NCI-H2227 (cell line): Measurements from ENCODE around the gene CYP26C1.
"Not testable (repeated sequence)": the region's sequence is repeated elsewhere in the genome, so short reads cannot be mapped to it uniquely, and the experiment has no call there.

Experiments used
- DNase-seq: peaks from one replicate; lab custom pipeline; 2025; ENCODE audit not compliant: unreplicated experiment; lab: John Stamatoyannopoulos, UW

CYP26C1 gene

DNA sequence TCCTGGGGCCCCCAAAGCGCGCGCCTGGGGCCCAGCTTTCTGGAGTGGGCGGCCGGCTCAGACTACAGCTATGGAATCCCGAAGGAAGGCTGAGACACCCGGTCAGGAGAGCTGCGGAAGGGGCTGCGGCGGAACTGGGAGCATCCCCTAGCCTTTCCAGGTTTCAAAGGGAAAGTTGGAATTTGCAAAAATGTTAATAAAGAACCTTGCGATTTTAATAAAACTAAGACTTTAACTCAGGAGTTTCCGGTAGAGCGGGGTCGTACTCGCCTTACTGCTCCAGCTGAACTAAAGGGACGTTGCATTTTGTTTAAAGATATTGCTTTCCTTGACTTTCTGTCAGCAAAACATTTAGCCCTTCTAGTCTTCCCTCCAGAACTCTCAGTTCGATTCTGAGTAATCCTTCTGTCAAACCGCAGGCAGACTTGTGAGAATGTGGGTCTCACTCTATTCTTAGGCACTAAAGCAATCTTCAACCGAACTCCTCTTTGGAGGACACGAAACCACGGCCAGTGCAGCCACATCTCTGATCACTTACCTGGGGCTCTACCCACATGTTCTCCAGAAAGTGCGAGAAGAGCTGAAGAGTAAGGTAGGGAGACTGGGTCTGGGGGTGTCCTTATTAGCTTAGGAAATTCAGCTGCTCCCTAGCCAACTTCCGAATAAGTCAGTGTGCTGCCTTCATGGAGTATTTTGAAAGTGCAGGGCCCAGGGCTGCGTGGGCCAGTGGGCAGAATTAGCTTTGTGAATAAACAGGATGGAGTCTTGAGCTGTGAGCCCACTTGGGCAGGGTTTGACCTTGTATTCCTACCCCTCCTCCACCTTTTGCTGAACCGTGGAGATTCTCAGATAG lies 15.0 kb downstream of the CYP26C1 start:
- DNase-seq, result no peak

GRCh38 chr10:93076871-93077270 lies 16.3 kb downstream of the CYP26C1 start:
- DNase-seq, result no peak

- DNase-seq, result no peak
Measured at GRCh38 chr10:93077860-93078337, 17.3 kb downstream of the CYP26C1 start.

DNA sequence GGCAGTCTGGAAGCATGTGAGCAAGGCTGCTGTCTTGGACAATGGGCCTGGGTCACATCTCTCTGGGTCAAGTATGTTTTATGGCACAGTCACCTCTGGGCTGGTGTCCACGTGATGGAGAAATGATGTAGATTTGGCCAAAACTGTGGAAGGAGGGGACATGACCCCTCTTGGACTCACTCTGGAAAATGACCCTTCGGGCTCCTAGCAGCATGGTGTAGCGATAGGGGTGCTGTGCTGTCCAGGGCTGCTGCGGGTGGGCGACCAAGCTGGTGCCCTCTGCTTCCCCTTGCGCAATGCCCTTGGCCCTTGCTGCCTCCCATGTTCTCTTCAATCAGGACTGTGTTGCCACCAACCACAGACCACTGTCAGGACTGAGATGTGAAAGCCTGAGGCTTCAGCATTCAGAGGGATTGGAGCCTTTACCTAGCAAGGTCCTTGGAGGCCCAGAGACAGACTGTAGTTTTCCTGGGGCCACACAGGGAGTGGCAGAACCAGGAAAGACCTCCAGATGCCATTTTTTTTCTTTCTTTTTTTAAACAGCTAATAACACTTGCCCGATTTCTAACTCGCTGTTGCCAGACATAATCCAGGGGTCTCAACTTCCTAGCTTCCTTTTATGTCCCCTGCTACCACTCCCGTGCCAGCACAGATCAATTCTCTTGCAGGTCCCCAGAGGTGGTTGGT lies 19.2 kb downstream of the CYP26C1 start:
- DNase-seq, result no peak

- peak; percentile 18 for DNase-seq
Measured at GRCh38 chr10:93080350-93081046, 19.9 kb downstream of the CYP26C1 start.

- no peak for DNase-seq
Measured at GRCh38 chr10:93081318-93081717, 20.7 kb downstream of the CYP26C1 start.

DNA sequence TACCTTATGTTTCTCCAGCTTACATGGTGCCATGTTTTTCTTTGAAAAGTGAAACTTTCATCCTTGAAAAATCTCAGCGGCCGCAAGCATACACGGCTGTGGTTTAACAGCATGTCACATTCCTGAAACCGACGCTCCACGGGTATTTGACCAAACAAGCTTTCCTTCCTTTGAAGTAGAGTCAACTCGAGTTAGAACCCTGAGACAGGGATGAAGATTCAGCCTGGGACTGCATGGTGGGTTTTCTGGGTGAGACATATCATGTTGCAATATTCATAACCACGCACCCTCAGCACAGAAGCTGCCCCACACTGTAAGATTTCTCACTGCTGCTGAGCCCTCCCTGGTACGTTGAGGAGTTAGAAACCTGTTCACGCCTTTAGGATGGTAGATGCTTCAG lies 21.2 kb downstream of the CYP26C1 start:
- no peak for DNase-seq

- DNase-seq, result no peak
Measured at GRCh38 chr10:93083743-93084539, 23.3 kb downstream of the CYP26C1 start.

- DNase-seq, result no peak
Measured at GRCh38 chr10:93085272-93085859, 24.8 kb downstream of the CYP26C1 start.

DNA sequence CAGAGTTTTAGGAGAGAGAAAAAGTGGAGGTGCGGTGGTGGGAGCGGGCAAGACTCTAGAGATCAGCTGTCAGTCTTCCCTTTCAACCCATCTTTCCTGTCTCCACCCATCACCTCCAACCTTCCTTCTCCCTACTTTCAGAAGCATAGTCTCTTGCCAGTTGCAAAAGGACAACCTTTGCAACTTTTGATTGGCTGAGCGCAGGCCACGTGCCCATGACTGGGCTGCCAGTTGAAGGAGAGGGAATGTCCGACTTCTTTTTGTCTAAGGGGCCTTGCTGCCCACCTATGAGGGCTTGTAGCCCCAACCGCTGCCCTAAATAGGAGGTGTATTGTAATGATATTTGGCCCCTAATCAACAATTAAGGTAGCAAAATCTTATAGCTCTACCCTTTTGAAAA lies 25.7 kb downstream of the CYP26C1 start:
- DNase-seq, result no peak

DNA sequence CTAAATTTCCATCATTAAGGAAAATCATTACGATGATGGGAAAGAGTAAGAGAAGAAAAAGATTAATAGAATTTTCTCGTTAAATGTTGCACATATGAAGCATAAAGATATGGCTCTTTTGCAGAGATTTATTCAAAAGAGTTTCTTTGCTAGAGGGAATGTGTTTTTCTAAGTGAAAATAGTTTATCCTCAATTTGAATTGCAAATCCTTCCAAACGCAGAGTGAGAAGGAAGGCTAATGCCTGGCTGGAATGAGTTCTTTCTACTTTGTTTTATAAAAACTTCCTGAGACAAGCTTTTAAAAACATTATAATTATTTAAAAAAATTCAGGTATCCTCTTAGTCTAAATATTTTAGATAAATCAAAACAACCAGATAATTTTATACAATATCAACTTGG lies 27.2 kb downstream of the CYP26C1 start:
- no peak for DNase-seq

GRCh38 chr10:93088466-93088865 lies 27.9 kb downstream of the CYP26C1 start:
- no peak for DNase-seq

DNA sequence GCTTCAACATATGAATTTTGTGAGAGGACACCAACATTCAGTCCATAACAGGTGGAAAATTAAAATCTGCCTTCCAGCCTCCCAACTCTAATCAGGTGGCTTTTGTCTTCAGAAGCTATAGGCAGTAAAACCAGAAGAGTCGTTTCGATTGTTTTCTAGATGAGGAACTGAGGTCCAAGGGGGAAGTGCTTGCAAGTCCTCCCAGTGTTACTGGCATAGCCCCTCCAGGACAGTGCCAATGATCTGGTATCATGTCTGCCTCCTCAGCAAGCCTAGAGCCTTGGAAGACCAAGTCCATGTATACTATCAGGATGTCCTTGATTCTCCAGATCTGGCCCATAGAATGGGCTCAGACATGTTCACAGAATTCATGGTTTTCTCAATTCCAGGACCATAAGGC lies 30.0 kb downstream of the CYP26C1 start:
- no peak for DNase-seq

DNA sequence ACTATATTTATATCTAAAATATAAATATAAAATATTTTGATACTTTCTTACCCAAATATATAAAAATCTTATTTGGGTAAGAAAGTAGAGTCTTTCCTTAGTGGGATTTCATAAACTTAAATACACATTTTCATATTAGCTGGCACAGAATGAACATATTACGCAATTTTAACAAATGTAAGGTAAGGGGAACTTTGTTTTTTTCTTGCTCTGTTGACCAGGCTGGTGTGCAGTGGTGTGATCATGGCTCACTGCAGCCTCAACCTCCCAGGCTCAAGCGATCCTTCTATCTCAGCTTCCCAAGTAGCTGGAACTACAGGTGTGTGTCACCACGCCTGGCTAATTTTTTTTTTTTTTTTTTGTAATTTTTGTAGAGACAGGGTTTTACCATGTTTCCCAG lies 31.4 kb downstream of the CYP26C1 start:
- no peak for DNase-seq

DNA sequence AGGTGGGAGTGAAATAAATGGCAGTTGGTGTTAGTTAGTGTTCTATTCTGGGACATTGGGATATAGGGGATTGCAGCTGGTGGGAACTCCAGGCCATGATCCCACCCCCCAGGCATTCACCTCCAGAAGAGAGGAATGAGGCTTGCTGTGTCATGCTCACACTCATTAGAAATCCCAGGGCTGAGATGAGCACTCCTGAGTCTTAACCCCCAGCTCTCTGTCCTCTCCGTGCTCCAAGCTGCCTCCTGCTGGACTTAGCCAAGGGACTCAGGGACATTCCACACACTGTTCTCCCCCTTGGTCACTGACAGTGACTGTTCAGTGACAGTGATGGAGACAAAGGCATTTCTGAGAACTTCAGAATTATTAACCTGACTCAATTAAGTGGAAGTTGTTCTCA lies 34.6 kb downstream of the CYP26C1 start:
- DNase-seq, result no peak

DNA sequence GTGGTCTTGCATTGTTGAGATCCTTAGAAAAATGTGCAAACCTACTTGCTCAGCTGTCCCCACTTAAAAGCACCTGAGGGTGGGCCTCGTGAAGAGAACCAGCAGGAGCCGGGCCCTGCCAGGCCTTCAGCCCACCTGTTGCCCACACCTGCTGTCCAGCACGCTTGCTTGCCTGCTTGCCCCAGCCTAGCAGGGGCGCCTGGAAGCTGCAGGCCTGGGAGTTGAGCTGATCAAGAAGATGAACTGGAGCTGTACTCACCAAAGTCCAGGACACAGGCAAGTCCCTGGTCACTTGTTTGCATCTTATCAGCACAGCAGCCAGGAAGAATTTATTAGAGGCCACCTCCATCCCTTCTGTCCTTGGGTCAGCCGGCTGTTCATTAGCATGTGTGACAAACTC lies 36.3 kb downstream of the CYP26C1 start:
- DNase-seq, result no peak

- no peak for DNase-seq
Measured at GRCh38 chr10:93097386-93097785, 36.8 kb downstream of the CYP26C1 start.

- no peak for DNase-seq
Measured at GRCh38 chr10:93098816-93099215, 38.2 kb downstream of the CYP26C1 start.

DNA sequence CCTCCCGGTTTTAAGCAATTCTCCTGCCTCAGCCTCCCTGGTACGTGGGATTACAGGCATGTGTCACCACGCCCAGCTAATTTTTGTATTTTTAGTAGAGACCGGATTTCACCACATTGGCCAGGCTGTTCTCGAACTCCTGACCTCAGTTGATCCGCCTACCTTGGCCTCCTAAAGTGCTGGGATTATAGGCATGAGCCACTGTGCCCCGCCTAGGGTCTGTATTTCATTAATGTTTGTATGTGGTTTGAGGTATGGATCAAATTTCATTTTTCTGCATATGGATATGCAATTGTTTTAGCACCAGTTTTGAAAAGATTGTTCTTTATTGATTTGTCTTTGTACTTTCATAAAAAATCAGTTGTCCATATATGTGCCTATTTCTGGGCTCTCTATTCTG lies 39.1 kb downstream of the CYP26C1 start:
- DNase-seq, result no peak

GRCh38 chr10:93101148-93101547 lies 40.5 kb downstream of the CYP26C1 start:
- not testable (repeated sequence) for DNase-seq

DNA sequence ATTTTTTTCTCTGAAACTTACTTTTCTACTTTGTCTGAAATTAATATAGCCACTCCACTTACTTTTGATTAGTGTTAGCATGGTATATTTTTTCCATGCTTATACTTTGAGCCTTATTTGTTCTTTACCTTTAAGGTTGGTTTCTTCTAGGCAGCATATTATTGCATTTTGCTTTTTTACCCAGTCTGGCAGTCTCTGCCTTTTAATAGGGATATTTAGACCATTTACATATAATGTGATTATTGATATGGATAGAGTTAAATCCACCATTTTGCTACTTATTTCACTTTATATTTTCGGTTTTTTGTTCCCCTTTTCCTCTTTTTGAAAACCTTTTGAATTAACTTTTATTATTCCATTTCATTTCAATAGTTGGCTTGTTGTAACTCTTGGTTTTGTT lies 43.4 kb downstream of the CYP26C1 start:
- DNase-seq, result no peak
